A673 (cell line): ENCODE measurements around the gene CPM. TPM values are rescaled to one million over a fixed set of nuclear protein-coding genes. Genes with fewer than 3 reads are reported as not detected.
"Not testable (repeated sequence)": the region's sequence is repeated elsewhere in the genome, so short reads cannot be mapped to it uniquely, and the experiment has no call there.

Experiments
- BruUV-seq: library from RNA; stranded (reverse); fragments of 400-500 nt; replicated peaks from 2 replicates; lab custom pipeline; 2021; lab: Mats Ljungman, UMichigan
- CTCF ChIA-PET: fragments of 300-600 bp; sonication (Branson Sonifier 250); formaldehyde crosslinking; loops from one replicate; lab custom pipeline; 2022; ENCODE audit warnings: antibody characterized with exemption; lab: Charles Lee
- POLR2A ChIA-PET: fragments of 300-600 bp; sonication (Branson Sonifier 250); formaldehyde crosslinking; loops from one replicate; lab custom pipeline; 2022; ENCODE audit warnings: antibody characterized with exemption; ENCODE audit not compliant: low non-redundant PET; lab: Charles Lee
- DNase-seq: peaks from one replicate; pipeline ENCODE4 v3.0.0-alpha.2; 2015; ENCODE audit warnings: low spot score
- H3K27ac ChIP-seq: fragments of 200-600 bp; sonication (generic); 2 replicates; pipeline ENCODE4 v1.5.1; 2016; ENCODE audit warnings: mixed run types, low read depth, mild to moderate bottlenecking, mixed read lengths, antibody characterized with exemption, low read length; ENCODE audit not compliant: poor library complexity, severe bottlenecking
- H3K27me3 ChIP-seq: fragments of 200-600 bp; sonication (generic); replicated peaks from 2 replicates; pipeline ENCODE4 v1.6.1; 2017; ENCODE audit warnings: mixed run types, low read depth, mild to moderate bottlenecking, mixed read lengths, antibody characterized with exemption, low read length; ENCODE audit not compliant: insufficient read depth, poor library complexity
- H3K36me3 ChIP-seq: fragments of 200-600 bp; sonication (generic); 2 replicates; pipeline ENCODE4 v1.6.1; 2016; ENCODE audit warnings: mixed run types, mild to moderate bottlenecking, mixed read lengths, antibody characterized with exemption, low read length; ENCODE audit not compliant: insufficient read depth, poor library complexity, severe bottlenecking
- H3K4me1 ChIP-seq: fragments of 200-600 bp; sonication (generic); 2 replicates; pipeline ENCODE4 v1.6.1; 2017; ENCODE audit warnings: mixed run types, mild to moderate bottlenecking, mixed read lengths, antibody characterized with exemption, low read length; ENCODE audit not compliant: insufficient read depth, poor library complexity, severe bottlenecking
- H3K4me3 ChIP-seq: fragments of 200-600 bp; sonication (generic); 2 replicates; pipeline ENCODE4 v1.5.1; 2016; ENCODE audit warnings: low read depth, mixed run types, mild to moderate bottlenecking, mixed read lengths, low read length; ENCODE audit not compliant: poor library complexity, severe bottlenecking
- H3K9me3 ChIP-seq: fragments of 200-600 bp; sonication (generic); 2 replicates; pipeline ENCODE4 v1.6.1; 2016; ENCODE audit warnings: mixed run types, low read depth, mild to moderate bottlenecking, mixed read lengths, antibody characterized with exemption, low read length; ENCODE audit not compliant: poor library complexity, severe bottlenecking
- CTCF ChIP-seq: fragments of 300-800, 200-600 bp; sonication (generic); conservative IDR thresholded peaks from 2 replicates; pipeline ENCODE4 v1.5.1; 2017; ENCODE audit warnings: low read depth, mild to moderate bottlenecking, antibody characterized with exemption, low read length, moderate library complexity, mixed read lengths
- EZH2 ChIP-seq: fragments of 200-600 bp; sonication (generic); IDR thresholded peaks from 2 replicates; pipeline ENCODE4 v1.6.1; 2017; ENCODE audit warnings: borderline replicate concordance, low read depth, mild to moderate bottlenecking, mixed read lengths, antibody characterized with exemption, low read length; ENCODE audit not compliant: poor library complexity, severe bottlenecking
- intact Hi-C: fragments of 100-400 bp; cut with micrococcal nuclease; formaldehyde crosslinking; loops from one replicate; pipeline ENCODE4 v1.10.0; 2022; ENCODE audit not compliant: unreplicated experiment
- total RNA-seq: library from RNA; stranded (reverse); gene quantifications from 2 replicates; pipeline ENCODE4 v1.2.3, GENCODE V29; 2021

CPM gene
- total RNA-seq, 1 experiment from 2014 or later = 0.84 TPM

DNA sequence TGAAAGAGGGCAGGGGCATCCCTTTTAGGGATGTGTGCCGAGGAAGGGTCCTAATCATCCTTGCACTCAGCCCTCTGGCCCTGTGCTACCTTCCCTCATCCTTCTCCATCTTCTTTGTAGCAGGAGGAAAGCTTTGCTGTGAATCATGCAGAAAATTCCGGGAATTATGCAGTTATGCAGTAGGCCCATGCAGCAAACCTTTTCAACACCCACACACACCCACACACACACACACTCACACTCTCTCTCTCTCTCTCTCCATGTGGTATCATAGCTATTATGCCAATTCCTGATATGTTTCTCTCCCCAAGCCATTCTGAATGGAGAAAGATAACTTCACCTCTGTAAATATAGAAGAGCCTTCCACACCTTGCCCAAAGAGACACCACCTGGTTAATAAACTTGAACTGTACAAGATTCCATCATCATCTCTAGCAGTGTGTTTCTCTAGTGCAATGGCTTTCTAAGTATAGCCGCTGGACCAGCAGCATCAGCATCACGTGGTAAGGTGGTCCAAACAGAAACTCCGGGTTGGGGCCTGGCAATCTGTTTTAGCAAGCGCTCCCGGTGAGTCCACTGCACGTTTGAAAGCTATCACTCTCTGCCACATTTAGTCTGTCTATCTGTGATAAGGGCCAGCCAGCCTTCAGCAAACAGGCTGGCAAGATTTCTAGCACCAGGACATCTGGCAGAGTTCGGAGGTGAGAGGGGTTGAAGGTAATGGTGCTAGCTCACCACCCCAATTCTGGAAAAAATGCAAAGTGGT lies 67.4 kb downstream of the CPM start:
- no TSS peak for BruUV-seq
- no peak for DNase-seq

DNA sequence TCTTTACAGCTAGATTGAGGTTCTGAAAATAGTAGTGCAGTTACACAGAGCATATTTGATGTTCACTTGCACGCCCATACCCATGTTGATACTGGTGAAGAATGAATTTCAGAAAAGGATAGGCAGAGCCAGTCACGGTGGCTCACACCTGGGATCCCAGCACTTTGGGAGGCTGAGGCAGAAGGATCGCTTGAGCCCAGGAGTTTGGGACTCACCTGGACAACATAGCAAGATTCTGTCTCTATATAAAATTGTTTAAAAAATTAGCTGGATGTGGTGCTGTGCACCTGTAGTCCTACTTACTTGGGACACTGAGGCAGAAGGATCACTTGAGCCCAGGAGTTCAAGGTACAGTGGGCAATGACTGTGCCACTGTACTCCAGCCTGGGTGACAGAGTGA lies 68.4 kb downstream of the CPM start:
- TF ChIP-seq CTCF = no peak
- TF ChIP-seq EZH2 = no peak
- Histone ChIP-seq H3K9me3 (no peaks in the 10 kb centered on the region), H3K27me3 (no peaks in the 10 kb centered on the region), H3K4me3 (no peak overlapping the region), H3K4me1 (no peaks in the 10 kb centered on the region), H3K36me3 (no peaks in the 10 kb centered on the region), H3K27ac (no peak overlapping the region)
- DNase-seq = no peak
- BruUV-seq = no TSS peak
- ChIA-PET POLR2A (no interaction called here), CTCF (no interaction called here)
- intact Hi-C loops = loop anchor here (2.0 to 5.0 kb wide), 2 partner anchors 206 to 288 kb away; no protein-coding TSS in a partner anchor

More for the DNA sequence above, 67.4 kb downstream of the CPM start:
- TF ChIP-seq EZH2 (no peak), CTCF (no peak)
- H3K4me1 ChIP-seq = no peaks in the 10 kb centered on the region
- H3K36me3 ChIP-seq = no peaks in the 10 kb centered on the region
- ChIA-PET POLR2A (no interaction called here), CTCF (no interaction called here)
- H3K4me3 ChIP-seq = no peak overlapping the region
- H3K27ac ChIP-seq = no peak overlapping the region
- H3K9me3 ChIP-seq = no peaks in the 10 kb centered on the region
- intact Hi-C loops = loop anchor here (2.0 to 5.0 kb wide), 2 partner anchors 205 to 287 kb away; no protein-coding TSS in a partner anchor
- H3K27me3 ChIP-seq = no peaks in the 10 kb centered on the region

DNA sequence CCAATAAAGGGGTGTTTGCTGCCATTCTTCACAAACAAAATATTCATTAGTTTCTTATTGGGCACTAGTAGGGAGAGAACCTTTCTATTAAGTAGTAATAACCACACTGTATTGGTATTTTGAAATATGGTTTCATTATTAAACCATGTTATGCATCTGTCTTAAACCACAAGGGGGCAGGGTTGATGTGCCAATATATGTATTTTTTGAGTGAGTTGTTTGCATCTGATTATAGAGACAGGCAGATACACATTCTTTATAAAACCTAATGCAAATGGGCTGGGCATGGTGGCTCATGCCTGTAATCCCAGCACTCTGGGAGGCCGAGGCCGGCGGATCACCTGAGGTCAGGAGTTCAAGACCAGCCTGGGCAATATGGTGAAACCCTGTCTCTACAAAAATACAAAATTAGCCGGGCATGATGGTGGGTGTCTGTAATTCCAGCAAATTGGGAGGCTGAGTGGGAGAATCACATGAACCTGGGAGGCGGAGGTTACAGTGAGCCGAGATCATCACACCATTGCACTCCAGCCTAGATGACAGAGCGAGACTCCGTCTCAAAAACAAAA lies 69.0 kb downstream of the CPM start:
- CTCF ChIA-PET, POLR2A ChIA-PET, H3K27me3 ChIP-seq, H3K9me3 ChIP-seq, H3K36me3 ChIP-seq, H3K27ac ChIP-seq, H3K4me1 ChIP-seq, H3K4me3 ChIP-seq, BruUV-seq: not testable (repeated sequence)
- peak; percentile 81 for DNase-seq
- intact Hi-C loops = loop anchor here (2.0 kb wide), 1 partner anchor 207 kb away; no protein-coding TSS in a partner anchor
- peak; percentile 69 for TF ChIP-seq CTCF
